Measurements from ENCODE around the gene TIMELESS. TPM values are rescaled to one million over a fixed set of nuclear protein-coding genes. Genes with fewer than 3 reads are reported as not detected.
A peak's percentile ranks its signal among the peaks of the same experiment; 100 is the strongest.

Gene TIMELESS
- total and polyA plus RNA-seq, 9 of the 15 experiments (the other 6 are each of a cell fraction or from before 2014, with no cell fraction given) = 11.9 to 59.2 (median 35.8) TPM

- TF ChIP-seq AFF1 (IDR thresholded peaks at IDR 0.05; ENCODE audit: low read depth in 1 of 2, partially characterized antibody in 2 of 2) (no peak), LEF1 (IDR thresholded peaks at IDR 0.05) (peak; percentile 50; the same call in 1 of the 2 replicates), SMAD4 (CRISPR knock-in tag; conservative IDR thresholded peaks at IDR 0.05) (peak; percentile 46; the same call in 1 of the 2 replicates), NFIC (IDR thresholded peaks at IDR 0.05) (peak; percentile 42; the same call in 1 of the 2 replicates), YY1 (IDR thresholded peaks at IDR 0.05; ENCODE audit: borderline replicate concordance in 1 of 3, control insufficient read depth in 1 of 3, extremely low read depth in 1 of 3, insufficient read depth in 3 of 3, insufficient read length in 1 of 3, insufficient replicate concordance in 2 of 3, low read depth in 1 of 3, low read length in 2 of 3) (peak in 1 of 3 experiments; percentile 13), ZNF384 (IDR thresholded peaks at IDR 0.05; ENCODE audit: low read depth, low read length) (peak; percentile 54; the same call in 1 of the 2 replicates), MTA3 (IDR thresholded peaks at IDR 0.05; ENCODE audit: borderline replicate concordance) (no peak), NCOR1 (IDR thresholded peaks at IDR 0.05) (peak; percentile 62; the same call in 1 of the 2 replicates), CBFA2T3 (IDR thresholded peaks at IDR 0.05) (peak; percentile 85), XRCC4 (IDR thresholded peaks at IDR 0.05; ENCODE audit: extremely low read depth, insufficient read depth, insufficient read length) (no peak), TCF3 (CRISPR knock-in tag; IDR thresholded peaks at IDR 0.05) (peak; percentile 75), MEIS2 (IDR thresholded peaks at IDR 0.05; ENCODE audit: partially characterized antibody) (peak; percentile 94), PRMT5 (CRISPR knock-in tag; IDR thresholded peaks at IDR 0.05) (no peak), MTA2 (IDR thresholded peaks at IDR 0.05; ENCODE audit: low read depth) (peak; percentile 64; the same call in 1 of the 2 replicates), ZMIZ1 (IDR thresholded peaks at IDR 0.05; ENCODE audit: low read depth in 2 of 2, low read length in 2 of 2) (peak in 1 of 2 experiments; percentile 49; a peak in 1 of 4 replicates), ARID1B (IDR thresholded peaks at IDR 0.05) (peak; percentile 85), C11orf30 (IDR thresholded peaks at IDR 0.05; ENCODE audit: low read depth) (peak; percentile 83)
- TF ChIP-seq, protein P1, sequence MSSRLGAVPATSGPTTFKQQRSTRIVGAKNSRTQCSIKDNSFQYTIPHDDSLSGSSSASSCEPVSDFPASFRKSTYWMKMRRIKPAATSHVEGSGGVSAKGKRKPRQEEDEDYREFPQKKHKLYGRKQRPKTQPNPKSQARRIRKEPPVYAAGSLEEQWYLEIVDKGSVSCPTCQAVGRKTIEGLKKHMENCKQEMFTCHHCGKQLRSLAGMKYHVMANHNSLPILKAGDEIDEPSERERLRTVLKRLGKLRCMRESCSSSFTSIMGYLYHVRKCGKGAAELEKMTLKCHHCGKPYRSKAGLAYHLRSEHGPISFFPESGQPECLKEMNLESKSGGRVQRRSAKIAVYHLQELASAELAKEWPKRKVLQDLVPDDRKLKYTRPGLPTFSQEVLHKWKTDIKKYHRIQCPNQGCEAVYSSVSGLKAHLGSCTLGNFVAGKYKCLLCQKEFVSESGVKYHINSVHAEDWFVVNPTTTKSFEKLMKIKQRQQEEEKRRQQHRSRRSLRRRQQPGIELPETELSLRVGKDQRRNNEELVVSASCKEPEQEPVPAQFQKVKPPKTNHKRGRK (tag; IDR thresholded peaks at IDR 0.05) = no peak
These were observed 73.4 kb downstream of the TIMELESS start (continued) for GRCh38 chr12:56375598-56376434.
